HCT116 (cell line): ENCODE measurements around the gene BPIFB1. TPM values are rescaled to one million over a fixed set of nuclear protein-coding genes. Genes with fewer than 3 reads are reported as not detected.

Experiments used
- ATAC-seq: fragments of 200-7000 bp; cut with Tn5 transposase; 2 replicates; pipeline ENCODE4 v1.9.1; 2020; ENCODE audit warnings: mild to moderate bottlenecking, moderate library complexity
- BruUV-seq: library from RNA; stranded (reverse); fragments of 400-500 nt; replicated peaks from 2 replicates; lab custom pipeline; 2021; lab: Mats Ljungman, UMichigan
- CTCF ChIA-PET: fragments of 300-600 bp; sonication (Branson Sonifier 250); formaldehyde crosslinking; loops from one replicate; lab custom pipeline; 2021; ENCODE audit warnings: antibody characterized with exemption; lab: Charles Lee
- POLR2A ChIA-PET: fragments of 300-600, 350-600 bp; sonication (Branson Sonifier 250); formaldehyde crosslinking; loops from one replicate; lab custom pipeline; 2021; ENCODE audit warnings: antibody characterized with exemption; lab: Charles Lee
- RAD21 ChIA-PET, 2 experiments: fragments of 300-600 bp; sonication (Branson Sonifier 250); formaldehyde crosslinking; loops; one replicate each; lab custom pipeline; 2023; ENCODE audit warnings: low total read pairs in 2 of 2; ENCODE audit not compliant: uncharacterized antibody in 2 of 2, unreplicated experiment in 2 of 2, low non-redundant PET in 1 of 2; lab: Charles Lee
- DNase-seq: peaks from one replicate; pipeline ENCODE4 v3.0.0-alpha.2; 2010; ENCODE audit warnings: low read depth, low spot score
- H2AFZ ChIP-seq: fragments of 200-600 bp; shearing (Covaris generic), sonication (generic); 2 replicates; pipeline ENCODE4 v1.6.1; 2017; ENCODE audit warnings: low read depth, mixed run types, mixed read lengths, antibody characterized with exemption, low read length; ENCODE audit not compliant: poor library complexity, severe bottlenecking
- H3K27ac ChIP-seq: 2 replicates; pipeline ENCODE4 v1.5.1; 2012; ENCODE audit warnings: low read depth, low read length
- H3K27me3 ChIP-seq: fragments of 200-600 bp; sonication (generic); 2 replicates; pipeline ENCODE4 v1.6.1; 2016; ENCODE audit warnings: mixed run types, low read length, mixed read lengths; ENCODE audit not compliant: insufficient read depth
- H3K36me3 ChIP-seq, 2 experiments: fragments of 200-500 bp in 1 of 2; fragments of 200-600 bp in 1 of 2; sonication (Bioruptor generic) in 1 of 2; sonication (generic) in 1 of 2; 2 replicates each; pipeline versions ENCODE4 v1.5.1 to v1.6.1; 2014 to 2016; ENCODE audit warnings: low read length in 2 of 2, inconsistent platforms in 1 of 2, mixed read lengths in 1 of 2, mixed run types in 1 of 2; ENCODE audit not compliant: insufficient read depth in 2 of 2, control insufficient read depth in 1 of 2
- H3K4me1 ChIP-seq, 2 experiments: fragments of 200-600 bp in 1 of 2; sonication (generic) in 1 of 2; 2 replicates each; pipeline versions ENCODE4 v1.5.1 to v1.6.1; 2012 to 2017; ENCODE audit warnings: low read length in 2 of 2, inconsistent platforms in 1 of 2, mild to moderate bottlenecking in 1 of 2, mixed read lengths in 1 of 2, mixed run types in 1 of 2, moderate library complexity in 1 of 2; ENCODE audit not compliant: insufficient read depth in 2 of 2, control insufficient read depth in 1 of 2
- H3K4me2 ChIP-seq: fragments of 200-600 bp; sonication (generic); 2 replicates; pipeline ENCODE4 v1.6.1; 2017; ENCODE audit warnings: mixed run types, low read length, mixed read lengths
- H3K4me3 ChIP-seq, 2 experiments: fragments of 200-600 bp in 1 of 2; sonication (generic) in 1 of 2; replicated peaks in 1 of 2; 2 replicates each; pipeline ENCODE4 v1.5.1; 2011 to 2016; ENCODE audit warnings: low read length in 2 of 2, control low read depth in 1 of 2, low read depth in 1 of 2, mild to moderate bottlenecking in 1 of 2, mixed read lengths in 1 of 2, mixed run types in 1 of 2
- H3K79me2 ChIP-seq: fragments of 200-600 bp; sonication (generic); 2 replicates; pipeline ENCODE4 v1.6.1; 2017; ENCODE audit warnings: mild to moderate bottlenecking, mixed run types, low read length, moderate library complexity, mixed read lengths; ENCODE audit not compliant: insufficient read depth
- H3K9ac ChIP-seq: fragments of 200-600 bp; sonication (generic); 2 replicates; pipeline ENCODE4 v1.6.1; 2016; ENCODE audit warnings: low read length, mixed read lengths
- H3K9me2 ChIP-seq: fragments of 200-600 bp; sonication (generic), shearing (Covaris generic); 2 replicates; pipeline ENCODE4 v1.6.1; 2017; ENCODE audit warnings: mixed run types, mild to moderate bottlenecking, moderate library complexity; ENCODE audit not compliant: insufficient read depth
- H3K9me3 ChIP-seq, 2 experiments: fragments of 200-500 bp in 1 of 2; fragments of 200-600 bp in 1 of 2; sonication (Bioruptor generic) in 1 of 2; sonication (generic) in 1 of 2; 2 replicates each; pipeline ENCODE4 v1.6.1; 2014 to 2017; ENCODE audit warnings: low read length in 2 of 2, mixed read lengths in 2 of 2, inconsistent platforms in 1 of 2, low read depth in 1 of 2, mild to moderate bottlenecking in 1 of 2, mixed run types in 1 of 2, moderate library complexity in 1 of 2; ENCODE audit not compliant: control insufficient read depth in 1 of 2, insufficient read depth in 1 of 2
- H4K20me1 ChIP-seq: fragments of 200-600 bp; sonication (generic), shearing (Covaris generic); 2 replicates; pipeline ENCODE4 v1.6.1; 2017; ENCODE audit warnings: mixed run types, mild to moderate bottlenecking, moderate library complexity; ENCODE audit not compliant: insufficient read depth
- ATF3 ChIP-seq: IDR thresholded peaks from 2 replicates; pipeline ENCODE4 v1.6.1; 2012
- CBX3 ChIP-seq: IDR thresholded peaks from 2 replicates; pipeline ENCODE4 v1.6.1; 2012; ENCODE audit warnings: low read depth
- CEBPB ChIP-seq: IDR thresholded peaks from 2 replicates; pipeline ENCODE4 v1.6.1; 2012; ENCODE audit warnings: low read depth
- CTCF ChIP-seq, 3 experiments: fragments of 200-600 bp in 1 of 3; sonication (generic) in 1 of 3; IDR thresholded peaks in 2 of 3; conservative IDR thresholded peaks in 1 of 3; 2 replicates each; pipeline ENCODE4 v1.5.1; 2012 to 2017; ENCODE audit warnings: low read depth in 2 of 3, low read length in 2 of 3, antibody characterized with exemption in 1 of 3, borderline replicate concordance in 1 of 3, control low read depth in 1 of 3, mild to moderate bottlenecking in 1 of 3, mixed read lengths in 1 of 3, mixed run types in 1 of 3, moderate library complexity in 1 of 3; ENCODE audit not compliant: insufficient read depth in 1 of 3
- EGR1 ChIP-seq: IDR thresholded peaks from 2 replicates; pipeline ENCODE4 v1.6.1; 2012; ENCODE audit warnings: low read depth
- EZH2 ChIP-seq: fragments of 200-600 bp; sonication (generic); IDR thresholded peaks from 2 replicates; pipeline ENCODE4 v1.6.1; 2017; ENCODE audit warnings: antibody characterized with exemption, mixed run types
- EZH2phosphoT487 ChIP-seq: fragments of 200-600 bp; IDR thresholded peaks from 2 replicates; pipeline ENCODE4 v1.6.1; 2018; ENCODE audit warnings: antibody characterized with exemption, borderline replicate concordance
- FOSL1 ChIP-seq: IDR thresholded peaks from 2 replicates; pipeline ENCODE4 v1.6.1; 2012; ENCODE audit warnings: low read depth
- JUND ChIP-seq: IDR thresholded peaks from 2 replicates; pipeline ENCODE4 v1.6.1; 2012
- MAX ChIP-seq: IDR thresholded peaks from 2 replicates; pipeline ENCODE4 v1.6.1; 2012
- POLR2A ChIP-seq: IDR thresholded peaks from 2 replicates; pipeline ENCODE4 v1.7.0; 2011; ENCODE audit warnings: borderline replicate concordance; ENCODE audit not compliant: insufficient read depth, insufficient read length; ENCODE audit errors: extremely low read depth
- POLR2AphosphoS5 ChIP-seq: IDR thresholded peaks from 2 replicates; pipeline ENCODE4 v1.6.1; 2011; ENCODE audit warnings: mild to moderate bottlenecking, low read depth, low read length, moderate library complexity
- RAD21 ChIP-seq: IDR thresholded peaks from 2 replicates; pipeline ENCODE4 v1.6.1; 2012; ENCODE audit warnings: low read depth, mild to moderate bottlenecking
- REST ChIP-seq: IDR thresholded peaks from 2 replicates; pipeline ENCODE4 v1.6.1; 2012; ENCODE audit warnings: low read depth
- SP1 ChIP-seq: IDR thresholded peaks from 2 replicates; pipeline ENCODE4 v1.6.1; 2012; ENCODE audit warnings: low read depth
- TCF7L2 ChIP-seq: IDR thresholded peaks from 2 replicates; pipeline ENCODE4 v1.7.0; 2011; ENCODE audit warnings: borderline replicate concordance, inconsistent platforms; ENCODE audit not compliant: insufficient read depth, insufficient read length; ENCODE audit errors: extremely low read depth
- ZBTB33 ChIP-seq: IDR thresholded peaks from 2 replicates; pipeline ENCODE4 v1.6.1; 2011; ENCODE audit warnings: mild to moderate bottlenecking, low read length, moderate library complexity; ENCODE audit not compliant: insufficient replicate concordance; ENCODE audit errors: extremely low read depth
- ZNF274 ChIP-seq: fragments of 200-500 bp; sonication (Bioruptor generic); IDR thresholded peaks from 2 replicates; pipeline ENCODE4 v1.6.1; 2014; ENCODE audit warnings: mild to moderate bottlenecking, low read depth, low read length, inconsistent platforms
- intact Hi-C: fragments of 100-400 bp; cut with micrococcal nuclease; formaldehyde crosslinking; loops from 2 replicates; pipeline ENCODE4 v1.10.0; 2022
- total RNA-seq: library from RNA; stranded (reverse); gene quantifications from one replicate; pipeline ENCODE4 v1.2.1, GENCODE V29; 2021; ENCODE audit not compliant: unreplicated experiment

BPIFB1 gene
- total RNA-seq, 1 experiment from 2014 or later = 0.17 TPM

- ChIA-PET CTCF (no interaction called here), POLR2A (no interaction called here)
- peaks cover 5 to 18% of the 10 kb centered on the region in 2 experiments; a peak in 3 of 4 replicates for H3K4me1 ChIP-seq
- H3K79me2 ChIP-seq = no peaks in the 10 kb centered on the region
- no peaks in the 10 kb centered on the region for H3K9me3 ChIP-seq
- no TSS peak for BruUV-seq
- ATAC-seq = peak; percentile 35
- H3K4me3 ChIP-seq = no peak overlapping the region
- H3K9ac ChIP-seq = no peak overlapping the region
- H3K36me3 ChIP-seq = no peaks in the 10 kb centered on the region
- intact Hi-C loops = no loop called here
- no peak for TF ChIP-seq CEBPB
- TF ChIP-seq SP1 = no peak
- no peak for TF ChIP-seq REST
- TF ChIP-seq POLR2A = no peak
- no peak for TF ChIP-seq EGR1
- no peak for TF ChIP-seq JUND
- no peak for TF ChIP-seq ATF3
- no peak for TF ChIP-seq ZBTB33
- no peak for TF ChIP-seq FOSL1
- TF ChIP-seq EZH2phosphoT487 = no peak
- TF ChIP-seq POLR2AphosphoS5 = no peak
- TF ChIP-seq MAX = no peak
- no peak for TF ChIP-seq CBX3
- TF ChIP-seq RAD21 = no peak
- no peak for TF ChIP-seq CTCF (IDR thresholded peaks at IDR 0.05 in 2 of 3, conservative IDR thresholded peaks at IDR 0.05 in 1 of 3; ENCODE audit: borderline replicate concordance in 1 of 3, insufficient read depth in 1 of 3, low read depth in 2 of 3, low read length in 2 of 3)
- no peak for TF ChIP-seq EZH2
- no peak for TF ChIP-seq TCF7L2
- TF ChIP-seq ZNF274 = no peak
- TF ChIP-seq, all 23 proteins: peak for 0
- Histone ChIP-seq H3K27me3 (no peaks in the 10 kb centered on the region), H3K9me2 (no peaks in the 10 kb centered on the region), H2AFZ (no peak overlapping the region), H4K20me1 (no peaks in the 10 kb centered on the region), H3K4me2 (peak overlapping the region; percentile 55), H3K27ac (no peak overlapping the region)
- peak; percentile 19 for DNase-seq
- RAD21 ChIA-PET = no interaction called here
Measured at GRCh38 chr20:33305589-33306057, 22.6 kb downstream of the BPIFB1 start.
